Measurements from ENCODE around the gene AQP10. TPM values are rescaled to one million over a fixed set of nuclear protein-coding genes. Genes with fewer than 3 reads are reported as not detected.

Gene AQP10
- total and polyA plus RNA-seq, 2 of the 4 experiments (the other 2 are of a cell fraction): not detected

- Histone ChIP-seq H2AK5ac (ENCODE audit: low read depth, low read length) (no peak overlapping the region), H3K4me1 (ENCODE audit: control insufficient read depth, insufficient read depth, low read length) (peaks cover 9% of the 10 kb centered on the region), H3K9me3 (ENCODE audit: control insufficient read depth, insufficient read depth, low read length) (no peaks in the 10 kb centered on the region), H2BK20ac (ENCODE audit: low read depth, low read length) (no peak overlapping the region), H3K18ac (ENCODE audit: low read depth, low read length) (no peak overlapping the region), H2AFZ (replicated peaks; ENCODE audit: low read length, poor library complexity) (no peak overlapping the region), H2BK15ac (ENCODE audit: low read depth, low read length) (no peak overlapping the region), H4K20me1 (ENCODE audit: insufficient read depth, low read length) (peaks cover 10% of the 10 kb centered on the region; the same call in 1 of the 2 replicates), H4K5ac (ENCODE audit: low read depth, low read length) (no peak overlapping the region), H3K27ac (ENCODE audit: insufficient read depth, low read length) (no peak overlapping the region), H4K8ac (ENCODE audit: low read depth in 2 of 2, low read length in 2 of 2) (no peak overlapping the region), H3K4me3 (ENCODE audit: insufficient read depth, low read depth, low read length) (no peak overlapping the region), H2AK9ac (replicated peaks; ENCODE audit: low read depth, low read length, poor library complexity) (no peak overlapping the region), H2BK5ac (ENCODE audit: low read depth, low read length, poor library complexity, severe bottlenecking) (no peak overlapping the region), H3K4me2 (ENCODE audit: low read depth, low read length) (no peak overlapping the region), H3K9ac (ENCODE audit: low read depth, low read length) (no peak overlapping the region), H3K56ac (ENCODE audit: extremely low read depth, insufficient read depth, low read length) (no peak overlapping the region), H3K9me1 (ENCODE audit: insufficient read depth, low read length) (peaks cover 5% of the 10 kb centered on the region; the same call in 1 of the 2 replicates), H4K91ac (ENCODE audit: insufficient read depth, low read depth, low read length) (no peak overlapping the region), H3K36me3 (ENCODE audit: control insufficient read depth, insufficient read depth, low read length) (peaks cover 71% of the 10 kb centered on the region), H3K79me1 (ENCODE audit: low read depth in 1 of 2, low read length in 2 of 2) (peaks cover 15 to 35% of the 10 kb centered on the region in 2 experiments), H3K4ac (ENCODE audit: low read depth, low read length) (no peak overlapping the region), H3K23ac (ENCODE audit: low read depth, low read length) (no peak overlapping the region), H3K14ac (replicated peaks; ENCODE audit: low read depth, low read length) (no peak overlapping the region), H3K27me3 (ENCODE audit: control insufficient read depth, insufficient read depth, low read length) (no peaks in the 10 kb centered on the region), H2BK120ac (ENCODE audit: low read depth, low read length) (no peak overlapping the region)
- no TSS peak for BruUV-seq (replicated peaks)
- POLR2A ChIA-PET (ENCODE audit: unreplicated experiment): no interaction called here
- DNase-seq: no peak
- in situ Hi-C loops (cut with MboI; ENCODE audit: low sequenced_read_pairs): loop anchor here (5.0 kb wide), 1 partner anchor 67 kb away; the partner anchor contains the start of gene HAX1
- intact Hi-C loops (cut with micrococcal nuclease): no loop called here
- no CpG with 5 or more reads among the region's 2 CpGs for WGBS, 2 experiments (ENCODE audit: extremely low coverage in 2 of 2, insufficient read length in 1 of 2)
- no peak for ATAC-seq (ENCODE audit: low read depth)
- CTCF ChIA-PET: no interaction called here
- dilution Hi-C loops (cut with HindIII; ENCODE audit: low sequenced_read_pairs, unreplicated experiment): no loop called here
- TF ChIP-seq POLR2A (IDR thresholded peaks at IDR 0.05; ENCODE audit: low read depth, low read length) (no peak), FOS (IDR thresholded peaks at IDR 0.05; ENCODE audit: low read depth, low read length) (no peak), BHLHE40 (IDR thresholded peaks at IDR 0.05; ENCODE audit: low read depth, low read length) (no peak), SMC3 (IDR thresholded peaks at IDR 0.05; ENCODE audit: low read depth, low read length) (no peak), MAZ (IDR thresholded peaks at IDR 0.05; ENCODE audit: borderline replicate concordance, low read depth, low read length) (no peak), RFX5 (IDR thresholded peaks at IDR 0.05; ENCODE audit: low read depth, low read length) (no peak), MXI1 (IDR thresholded peaks at IDR 0.05; ENCODE audit: borderline replicate concordance, low read depth, low read length) (no peak), CHD1 (IDR thresholded peaks at IDR 0.05; ENCODE audit: low read depth, low read length) (no peak), ELK1 (IDR thresholded peaks at IDR 0.05; ENCODE audit: borderline replicate concordance, low read depth, low read length) (no peak), CTCF (conservative IDR thresholded peaks at IDR 0.05; ENCODE audit: low read depth, low read length) (no peak), NFE2L2 (IDR thresholded peaks at IDR 0.05; ENCODE audit: low read depth, low read length) (no peak), RAD21 (IDR thresholded peaks at IDR 0.05; ENCODE audit: low read length) (no peak), CEBPB (IDR thresholded peaks at IDR 0.05; ENCODE audit: low read depth, low read length) (no peak), USF2 (IDR thresholded peaks at IDR 0.05; ENCODE audit: low read depth, low read length) (no peak), MAFK (IDR thresholded peaks at IDR 0.05; ENCODE audit: low read depth, low read length) (no peak), RCOR1 (IDR thresholded peaks at IDR 0.05; ENCODE audit: insufficient replicate concordance, low read length) (no peak)
Observed at GRCh38 chr1:154338875-154339274, 18.0 kb downstream of the AQP10 start.

Measured in IMR-90 (cell line).